ENCODE data around the gene ACOT9. TPM values are rescaled to one million over a fixed set of nuclear protein-coding genes. Genes with fewer than 3 reads are reported as not detected.
A peak's percentile ranks its signal among the peaks of the same experiment; 100 is the strongest.

Gene ACOT9
- total and polyA plus RNA-seq, 9 donors, result 23.0 to 43.3 (median 28.3) TPM

DNA sequence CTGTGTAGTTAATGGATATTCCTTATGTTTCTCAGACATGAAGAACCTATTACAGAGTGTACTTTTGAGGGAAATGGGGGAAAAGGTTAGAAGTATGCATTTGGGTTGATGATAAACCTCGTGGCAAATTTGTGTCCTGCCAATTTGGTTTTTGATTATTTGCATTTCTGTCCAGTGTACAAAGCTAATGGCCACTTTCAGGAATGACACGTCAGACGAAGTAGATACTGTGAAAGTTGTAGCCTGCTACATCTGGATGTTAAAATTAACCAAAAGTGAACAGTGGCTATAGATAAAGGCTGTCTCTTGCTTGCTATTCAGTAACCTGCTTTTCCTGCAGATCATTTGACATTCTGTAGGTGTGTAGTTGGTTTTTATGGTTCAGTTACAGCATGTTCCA, 74.7 kb downstream of the ACOT9 start:
- no peak for DNase-seq
- TF ChIP-seq, protein P1, sequence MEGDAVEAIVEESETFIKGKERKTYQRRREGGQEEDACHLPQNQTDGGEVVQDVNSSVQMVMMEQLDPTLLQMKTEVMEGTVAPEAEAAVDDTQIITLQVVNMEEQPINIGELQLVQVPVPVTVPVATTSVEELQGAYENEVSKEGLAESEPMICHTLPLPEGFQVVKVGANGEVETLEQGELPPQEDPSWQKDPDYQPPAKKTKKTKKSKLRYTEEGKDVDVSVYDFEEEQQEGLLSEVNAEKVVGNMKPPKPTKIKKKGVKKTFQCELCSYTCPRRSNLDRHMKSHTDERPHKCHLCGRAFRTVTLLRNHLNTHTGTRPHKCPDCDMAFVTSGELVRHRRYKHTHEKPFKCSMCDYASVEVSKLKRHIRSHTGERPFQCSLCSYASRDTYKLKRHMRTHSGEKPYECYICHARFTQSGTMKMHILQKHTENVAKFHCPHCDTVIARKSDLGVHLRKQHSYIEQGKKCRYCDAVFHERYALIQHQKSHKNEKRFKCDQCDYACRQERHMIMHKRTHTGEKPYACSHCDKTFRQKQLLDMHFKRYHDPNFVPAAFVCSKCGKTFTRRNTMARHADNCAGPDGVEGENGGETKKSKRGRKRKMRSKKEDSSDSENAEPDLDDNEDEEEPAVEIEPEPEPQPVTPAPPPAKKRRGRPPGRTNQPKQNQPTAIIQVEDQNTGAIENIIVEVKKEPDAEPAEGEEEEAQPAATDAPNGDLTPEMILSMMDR (IDR thresholded peaks at IDR 0.05), result no peak
- no peak for TF ChIP-seq POLR2A (IDR thresholded peaks at IDR 0.05)
- TF ChIP-seq EP300 (IDR thresholded peaks at IDR 0.05), result no peak
- no peaks in the 10 kb centered on the region for H3K9me3 ChIP-seq
- peak overlapping the region; percentile 65 for H3K4me3 ChIP-seq
- 27 to 35% (median 30%) methylated on average over 3 of the region's 3 CpGs for WGBS, 3 donors
- H3K27me3 ChIP-seq, result no peaks in the 10 kb centered on the region
- no peaks in the 10 kb centered on the region for H3K36me3 ChIP-seq
- peak overlapping the region in 1 of 2 donors; percentile 69 for H3K27ac ChIP-seq
- intact Hi-C loops (cut with DNase I), result no loop called here
- no peaks in the 10 kb centered on the region for H3K4me1 ChIP-seq (ENCODE audit: insufficient read depth)

DNA sequence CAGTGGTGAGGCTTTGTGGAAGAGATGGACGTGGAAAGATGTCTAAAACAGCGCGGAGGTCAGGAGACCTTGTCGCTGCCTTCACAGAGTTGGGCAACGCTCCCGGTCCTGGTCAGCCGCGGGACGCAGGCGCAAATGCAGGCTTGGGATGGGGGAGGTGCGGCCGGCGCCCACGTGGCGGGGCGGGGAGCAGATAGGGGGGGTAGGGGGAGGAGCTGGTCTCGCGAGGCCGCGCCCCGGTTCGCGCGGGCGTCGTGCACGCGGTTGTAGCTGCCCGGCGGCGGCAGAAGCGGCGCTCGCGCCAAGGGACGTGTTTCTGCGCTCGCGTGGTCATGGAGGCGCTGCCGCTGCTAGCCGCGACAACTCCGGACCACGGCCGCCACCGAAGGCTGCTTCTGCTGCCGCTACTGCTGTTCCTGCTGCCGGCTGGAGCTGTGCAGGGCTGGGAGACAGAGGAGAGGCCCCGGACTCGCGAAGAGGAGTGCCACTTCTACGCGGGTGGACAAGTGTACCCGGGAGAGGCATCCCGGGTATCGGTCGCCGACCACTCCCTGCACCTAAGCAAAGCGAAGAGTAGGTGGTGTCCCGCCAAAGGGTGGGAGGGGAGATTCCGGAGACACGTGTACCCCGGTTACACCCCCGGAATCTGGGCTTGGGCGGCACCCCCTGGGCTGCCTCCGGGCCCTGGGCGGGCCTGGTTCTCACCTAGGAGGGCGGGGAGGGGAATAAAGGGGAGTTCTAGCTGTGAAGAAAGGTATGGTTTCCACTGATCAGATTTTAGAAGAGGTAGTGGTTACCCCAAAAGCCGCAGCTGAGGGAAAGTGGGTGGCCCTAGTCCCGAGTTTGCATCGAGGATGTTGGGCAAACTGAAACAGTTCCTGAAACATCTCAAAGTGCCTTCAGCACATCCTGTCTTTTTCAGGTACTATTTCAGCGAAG, 75.6 kb downstream of the ACOT9 start, which contains the start of gene PRDX4:
Gene PRDX4 (plus strand): TSS at position 255 of the 939 bp plus-strand sequence. CDS start 78 bp downstream, at position 333.
- H3K27me3 ChIP-seq, result no peaks in the 10 kb centered on the region
- H3K9me3 ChIP-seq, result no peaks in the 10 kb centered on the region
- H3K36me3 ChIP-seq, result no peaks in the 10 kb centered on the region
- peak; percentile 38 for TF ChIP-seq POLR2A (IDR thresholded peaks at IDR 0.05)
- TF ChIP-seq, protein P1 (IDR thresholded peaks at IDR 0.05), result no peak
- no peaks in the 10 kb centered on the region for H3K4me1 ChIP-seq (ENCODE audit: insufficient read depth)
- intact Hi-C loops (cut with DNase I), result no loop called here
- peak; percentile 87 to 93 (median 90) for DNase-seq
- peak within 1 kb of the TSS in 1 of 2 donors; percentile 69 for H3K27ac ChIP-seq
- WGBS, 3 donors, result 18 to 34% (median 20%) methylated on average over 62 to 73 of the region's 73 CpGs
- peak within 1 kb of the TSS; percentile 65 for H3K4me3 ChIP-seq

DNA sequence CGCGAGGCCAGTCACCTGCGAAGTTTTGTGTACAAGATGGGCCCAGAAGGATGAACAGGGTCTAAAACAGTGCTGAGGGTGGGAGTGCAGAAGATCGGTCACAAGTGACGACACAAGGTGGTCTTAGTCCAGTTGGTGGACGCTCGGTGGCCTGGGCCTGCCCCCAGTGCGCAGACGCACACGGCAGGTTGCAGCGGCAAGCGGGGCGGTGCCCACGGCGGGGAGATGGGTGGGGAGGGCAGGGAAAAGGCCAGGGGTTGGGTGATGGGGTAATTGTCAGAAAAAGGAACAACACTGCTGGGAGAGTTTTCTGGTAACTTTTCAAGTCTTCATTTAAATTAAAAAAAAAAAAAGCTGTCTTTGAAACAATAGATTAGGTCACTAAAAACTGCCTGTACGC, 76.8 kb downstream of the ACOT9 start:
- Histone ChIP-seq H3K36me3 (no peaks in the 10 kb centered on the region), H3K27ac (no peak overlapping the region), H3K4me3 (no peak overlapping the region), H3K27me3 (no peaks in the 10 kb centered on the region), H3K9me3 (no peaks in the 10 kb centered on the region), H3K4me1 (ENCODE audit: insufficient read depth) (no peaks in the 10 kb centered on the region)
- DNase-seq, result no peak
- TF ChIP-seq POLR2A (IDR thresholded peaks at IDR 0.05) (no peak), EP300 (IDR thresholded peaks at IDR 0.05) (no peak)
- TF ChIP-seq, protein P1 (IDR thresholded peaks at IDR 0.05), result no peak
- WGBS, 3 donors, result 82 to 85% (median 82%) methylated on average over 16 of the region's 16 CpGs
- intact Hi-C loops (cut with DNase I), result no loop called here

DNA sequence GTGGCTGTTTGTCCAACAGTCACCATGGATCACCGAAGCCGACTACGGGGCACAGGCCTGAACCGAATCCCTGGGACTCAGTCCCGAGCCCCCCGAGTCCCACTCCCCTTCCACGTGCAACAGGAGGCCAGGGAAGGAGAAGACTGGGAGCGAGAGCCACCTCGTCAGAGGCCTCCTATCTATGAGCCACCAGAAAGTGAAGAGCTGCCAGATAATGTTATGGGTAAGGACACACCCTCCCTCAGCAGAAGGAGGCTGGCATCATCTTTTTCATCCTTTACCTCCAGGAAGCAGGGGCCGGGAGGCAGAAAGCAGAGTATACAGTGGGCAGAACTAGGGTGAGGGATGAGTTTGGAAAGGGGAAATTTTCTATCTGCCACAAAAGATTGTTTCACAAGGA, 78.6 kb downstream of the ACOT9 start:
- Histone ChIP-seq H3K27ac (no peak overlapping the region), H3K36me3 (no peaks in the 10 kb centered on the region), H3K27me3 (no peaks in the 10 kb centered on the region), H3K9me3 (no peaks in the 10 kb centered on the region), H3K4me3 (no peak overlapping the region), H3K4me1 (ENCODE audit: insufficient read depth) (no peaks in the 10 kb centered on the region)
- DNase-seq, result no peak
- whole genome bisulfite sequencing, 3 donors, result 84 to 88% (median 87%) methylated on average over 10 of the region's 10 CpGs
- intact Hi-C loops (cut with DNase I), result no loop called here
- no peak for TF ChIP-seq EP300 (IDR thresholded peaks at IDR 0.05)
- TF ChIP-seq, protein P1 (IDR thresholded peaks at IDR 0.05), result no peak
- TF ChIP-seq POLR2A (IDR thresholded peaks at IDR 0.05), result no peak

Data from ovary (tissue), 9 donors.